CD14-positive monocyte (primary cell): ENCODE results near the gene SPATA17. TPM values are rescaled to one million over a fixed set of nuclear protein-coding genes. Genes with fewer than 3 reads are reported as not detected.

ENCODE experiments used
- DNase-seq, 3 donors: peaks; one replicate each; pipeline ENCODE4 v3.0.0-alpha.2; 2011 to 2022
- H2AFZ ChIP-seq: 2 replicates; pipeline ENCODE4 v1.6.0; 2012; ENCODE audit warnings: mild to moderate bottlenecking, low read depth, low read length, inconsistent platforms; ENCODE audit not compliant: insufficient read depth, poor library complexity, severe bottlenecking
- H3K27ac ChIP-seq, 2 donors: 1 replicate in 1 of 2; 2 replicates in 1 of 2; pipeline ENCODE4 v1.5.1; 2012 to 2013; ENCODE audit warnings: low read length in 2 of 2, control low read depth in 1 of 2, inconsistent platforms in 1 of 2, low read depth in 1 of 2, mild to moderate bottlenecking in 1 of 2
- H3K27me3 ChIP-seq, 2 donors: one replicate each; pipeline versions ENCODE4 v1.6.0 to v1.6.1; 2011 to 2013; ENCODE audit warnings: low read length in 2 of 2; ENCODE audit not compliant: control insufficient read depth in 2 of 2, insufficient read depth in 2 of 2
- H3K36me3 ChIP-seq, 2 donors: replicated peaks in 1 of 2; 1 replicate in 1 of 2; 2 replicates in 1 of 2; pipeline versions ENCODE4 v1.5.1 to v1.6.1; 2012 to 2013; ENCODE audit warnings: low read length in 2 of 2, control low read depth in 1 of 2, inconsistent platforms in 1 of 2, mild to moderate bottlenecking in 1 of 2; ENCODE audit not compliant: insufficient read depth in 2 of 2, control insufficient read depth in 1 of 2
- H3K4me1 ChIP-seq, 2 donors: 1 replicate in 1 of 2; 2 replicates in 1 of 2; pipeline versions ENCODE4 v1.5.1 to v1.6.1; 2012 to 2013; ENCODE audit warnings: low read length in 2 of 2, control low read depth in 1 of 2, inconsistent platforms in 1 of 2, mild to moderate bottlenecking in 1 of 2, moderate library complexity in 1 of 2; ENCODE audit not compliant: insufficient read depth in 2 of 2, control insufficient read depth in 1 of 2
- H3K4me2 ChIP-seq: replicated peaks from 2 replicates; pipeline ENCODE3; 2012; ENCODE audit warnings: low read length, moderate library complexity, mild to moderate bottlenecking; ENCODE audit not compliant: poor library complexity, severe bottlenecking; ENCODE audit errors: extremely low read depth
- H3K4me3 ChIP-seq, 3 experiments: fragments of 200-600 bp in 1 of 3; sonication (generic) in 1 of 3; replicated peaks in 1 of 3; 1 replicate in 2 of 3; 2 replicates in 1 of 3; pipeline ENCODE4 v1.5.1; 2011 to 2013; ENCODE audit warnings: low read length in 3 of 3, mild to moderate bottlenecking in 3 of 3, control low read depth in 2 of 3, low read depth in 2 of 3, inconsistent platforms in 1 of 3, moderate library complexity in 1 of 3
- H3K79me2 ChIP-seq: 2 replicates; pipeline ENCODE4 v1.6.0; 2012; ENCODE audit warnings: mild to moderate bottlenecking, control low read depth, inconsistent platforms, low read length, moderate library complexity; ENCODE audit not compliant: insufficient read depth
- H3K9ac ChIP-seq: 2 replicates; pipeline ENCODE4 v1.6.0; 2017; ENCODE audit warnings: low read length, mild to moderate bottlenecking; ENCODE audit not compliant: insufficient read depth, poor library complexity, severe bottlenecking
- H3K9me3 ChIP-seq, 2 donors: replicated peaks in 1 of 2; 1 replicate in 1 of 2; 2 replicates in 1 of 2; pipeline versions ENCODE4 v1.5.1 to v1.6.1; 2012 to 2013; ENCODE audit warnings: low read length in 2 of 2, control low read depth in 1 of 2; ENCODE audit not compliant: control insufficient read depth in 1 of 2, insufficient read depth in 1 of 2
- H4K20me1 ChIP-seq: 2 replicates; pipeline ENCODE4 v1.6.0; 2012; ENCODE audit warnings: mild to moderate bottlenecking, low read length, control low read depth, moderate library complexity; ENCODE audit not compliant: insufficient read depth
- H3K27ac Mint-ChIP-seq, 7 donors: one replicate each; pipeline ENCODE4 v1.8.0; 2020; ENCODE audit warnings: mild to moderate bottlenecking in 7 of 7, mixed read lengths in 7 of 7, moderate library complexity in 6 of 7, inconsistent platforms in 2 of 7
- H3K27me3 Mint-ChIP-seq, 3 donors: one replicate each; pipeline ENCODE4 v1.8.0; 2021 to 2022; ENCODE audit warnings: low read depth in 3 of 3, mild to moderate bottlenecking in 3 of 3, mixed read lengths in 3 of 3, moderate library complexity in 3 of 3, inconsistent platforms in 1 of 3
- H3K36me3 Mint-ChIP-seq, 2 donors: one replicate each; pipeline ENCODE4 v1.8.0; 2020; ENCODE audit warnings: mixed read lengths in 2 of 2, inconsistent platforms in 1 of 2, mild to moderate bottlenecking in 1 of 2
- H3K4me1 Mint-ChIP-seq: one replicate; pipeline ENCODE4 v1.8.0; 2020; ENCODE audit warnings: mild to moderate bottlenecking, mixed read lengths
- H3K4me3 Mint-ChIP-seq, 2 donors: one replicate each; pipeline ENCODE4 v1.8.0; 2020; ENCODE audit warnings: mild to moderate bottlenecking in 2 of 2, mixed read lengths in 2 of 2, moderate library complexity in 1 of 2
- H3K9me3 Mint-ChIP-seq, 7 donors: one replicate each; pipeline ENCODE4 v1.8.0; 2020 to 2022; ENCODE audit warnings: mixed read lengths in 7 of 7, mild to moderate bottlenecking in 6 of 7, moderate library complexity in 6 of 7, inconsistent platforms in 2 of 7
- CTCF ChIP-seq: fragments of 200-600 bp; IDR thresholded peaks from one replicate; pipeline ENCODE4 v1.8.0; 2022; ENCODE audit warnings: antibody characterized with exemption, mild to moderate bottlenecking
- WGBS: methylation state at CpG from one replicate; pipeline ENCODE4 v1.1.5; 2013; ENCODE audit warnings: missing lambda C conversion rate; ENCODE audit not compliant: insufficient coverage; 5-methylcytosine and 5-hydroxymethylcytosine counted together
- intact Hi-C, 2 donors: fragments of 100-400 bp; cut with micrococcal nuclease; formaldehyde crosslinking; loops; one replicate each; pipeline versions ENCODE4 v1.15.0 to v1.15.1; 2023
- polyA plus RNA-seq, 3 donors: library from polyadenylated mRNA; depleted of rRNA in 1 of 3; unstranded in 2 of 3; stranded (reverse) in 1 of 3; fragments of 300-500 nt in 2 of 3; fragments of >200 nt in 1 of 3; fragmentation: Illumina TruSeq in 2 of 3; gene quantifications; 1 replicate in 2 of 3; 2 replicates in 1 of 3; pipeline ENCODE4 v1.2.3, GENCODE V29; 2012 to 2021

SPATA17 gene
- polyA plus RNA-seq, 3 donors, result 0.28 TPM; not detected in 2

- Histone ChIP-seq H3K4me3 (no peak overlapping the region), H2AFZ (no peak overlapping the region), H3K4me2 (no peak overlapping the region), H3K4me1 (no peaks in the 10 kb centered on the region), H3K27me3 (no peaks in the 10 kb centered on the region), H3K36me3 (no peaks in the 10 kb centered on the region), H3K9me3 (peaks cover 0 to 3% of the 10 kb centered on the region in 2 donors), H4K20me1 (no peaks in the 10 kb centered on the region), H3K27ac (no peak overlapping the region), H3K9ac (no peak overlapping the region), H3K79me2 (no peaks in the 10 kb centered on the region)
- no peak overlapping the region for H3K27ac Mint-ChIP-seq
- peaks cover 0 to 8% (median 2%) of the 10 kb centered on the region in 7 donors for H3K9me3 Mint-ChIP-seq
- no peak overlapping the region for H3K4me3 Mint-ChIP-seq
- no peak for TF ChIP-seq CTCF
- no CpG with 5 or more reads among the region's 3 CpGs for WGBS
- intact Hi-C loops, result no loop called here
- H3K27me3 Mint-ChIP-seq, result peaks cover 0 to 2% (median 0%) of the 10 kb centered on the region in 3 donors
- H3K4me1 Mint-ChIP-seq, result no peaks in the 10 kb centered on the region
- no peaks in the 10 kb centered on the region for H3K36me3 Mint-ChIP-seq
- no peak for DNase-seq
Measured at GRCh38 chr1:217892750-217893149, 261.6 kb downstream of the SPATA17 start.

GRCh38 chr1:217895841-217896240 lies 264.7 kb downstream of the SPATA17 start:
- Histone ChIP-seq H3K36me3 (no peaks in the 10 kb centered on the region), H2AFZ (no peak overlapping the region), H3K27ac (no peak overlapping the region), H3K9ac (no peak overlapping the region), H3K4me3 (no peak overlapping the region), H4K20me1 (no peaks in the 10 kb centered on the region), H3K9me3 (no peaks in the 10 kb centered on the region), H3K4me1 (no peaks in the 10 kb centered on the region), H3K79me2 (no peaks in the 10 kb centered on the region), H3K4me2 (no peak overlapping the region), H3K27me3 (no peaks in the 10 kb centered on the region)
- no peaks in the 10 kb centered on the region for H3K4me1 Mint-ChIP-seq
- peaks cover 0 to 9% (median 3%) of the 10 kb centered on the region in 7 donors for H3K9me3 Mint-ChIP-seq
- no peaks in the 10 kb centered on the region for H3K27me3 Mint-ChIP-seq
- no peak for DNase-seq
- H3K36me3 Mint-ChIP-seq, result no peaks in the 10 kb centered on the region
- no peak for TF ChIP-seq CTCF
- intact Hi-C loops, result no loop called here
- no peak overlapping the region for H3K27ac Mint-ChIP-seq
- no CpG with 5 or more reads among the region's 6 CpGs for WGBS
- H3K4me3 Mint-ChIP-seq, result no peak overlapping the region
